ENCODE results near the gene PTPN1. TPM values are rescaled to one million over a fixed set of nuclear protein-coding genes. Genes with fewer than 3 reads are reported as not detected.

The PTPN1 gene
- total RNA-seq, 3 donors from 2014 or later (not counting 1 experiment from before 2014, with no cell fraction given) = 52.9 to 64.5 (median 58.3) TPM

DNA sequence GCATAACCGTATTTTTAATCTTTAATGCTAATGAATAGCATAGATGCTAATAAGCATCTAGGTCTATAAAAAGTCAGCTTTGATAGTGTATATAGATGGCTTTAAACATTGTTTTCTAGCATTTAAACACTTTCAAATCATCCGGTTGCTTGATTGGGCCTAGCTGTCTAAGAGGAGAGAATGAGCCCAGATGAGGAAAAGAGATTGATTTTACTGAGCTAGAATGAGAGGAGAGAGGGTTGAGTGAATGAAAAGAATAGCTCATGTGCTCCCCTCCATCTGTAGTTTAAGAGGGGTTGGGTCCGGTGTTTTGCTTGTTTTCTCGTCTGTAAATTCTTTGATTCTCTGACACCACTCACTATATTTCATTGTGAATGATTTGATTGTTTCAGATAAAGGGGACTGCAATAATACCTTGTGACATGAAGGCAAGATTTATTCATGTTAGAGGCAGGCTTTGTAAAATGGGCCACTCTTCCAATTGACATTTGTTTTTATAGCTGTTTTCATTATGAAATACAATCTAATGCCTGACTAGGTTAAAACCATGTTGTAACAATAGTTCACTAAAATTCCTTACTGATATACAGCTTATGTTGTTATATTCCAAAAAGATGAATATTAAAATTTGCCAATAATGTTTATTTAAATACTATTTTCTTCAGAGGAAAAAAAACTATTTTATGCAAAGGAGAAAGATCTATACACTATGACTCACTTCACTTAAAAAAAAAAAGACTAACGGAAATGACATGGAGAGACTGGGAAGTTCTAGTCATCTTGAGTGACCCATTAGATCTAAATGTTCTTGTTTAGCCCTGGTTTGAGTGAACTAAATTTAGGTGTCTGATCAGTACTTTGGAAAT is 3.2 kb downstream of the PTPN1 start:
- Histone ChIP-seq H3K36me3 (ENCODE audit: control insufficient read depth, insufficient read depth, low read length) (no peaks in the 10 kb centered on the region), H3K9me3 (ENCODE audit: control insufficient read depth, insufficient read depth, low read length) (no peaks in the 10 kb centered on the region), H3K27ac (ENCODE audit: low read length) (peak overlapping the region; percentile 33), H3K4me1 (ENCODE audit: control insufficient read depth, insufficient read depth, low read length) (peaks cover 34% of the 10 kb centered on the region), H3K27me3 (ENCODE audit: control insufficient read depth, insufficient read depth, low read length) (no peaks in the 10 kb centered on the region), H3K4me3 (ENCODE audit: low read length) (peak overlapping the region; percentile 3)
- peak overlapping the region; percentile 93 for H3K4me3 Mint-ChIP-seq
- H3K4me1 Mint-ChIP-seq = peaks cover 74 to 79% of the 10 kb centered on the region in 2 donors
- peak overlapping the region; percentile 95 to 98 for H3K27ac Mint-ChIP-seq
- intact Hi-C loops (cut with micrococcal nuclease) = loop anchor here (5.0 kb wide), 1 partner anchor 59 kb away; no protein-coding TSS in a partner anchor
- no peaks in the 10 kb centered on the region for H3K36me3 Mint-ChIP-seq
- no peak for TF ChIP-seq CTCF (IDR thresholded peaks at IDR 0.05)
- no peaks in the 10 kb centered on the region for H3K27me3 Mint-ChIP-seq (ENCODE audit: low read depth in 2 of 2)
- H3K9me3 Mint-ChIP-seq = no peaks in the 10 kb centered on the region
- no peak for ATAC-seq
- 74% methylated on average over 4 of the region's 5 CpGs for WGBS (ENCODE audit: insufficient coverage)
- DNase-seq = peak in 1 of 2 donors; percentile 50

DNA sequence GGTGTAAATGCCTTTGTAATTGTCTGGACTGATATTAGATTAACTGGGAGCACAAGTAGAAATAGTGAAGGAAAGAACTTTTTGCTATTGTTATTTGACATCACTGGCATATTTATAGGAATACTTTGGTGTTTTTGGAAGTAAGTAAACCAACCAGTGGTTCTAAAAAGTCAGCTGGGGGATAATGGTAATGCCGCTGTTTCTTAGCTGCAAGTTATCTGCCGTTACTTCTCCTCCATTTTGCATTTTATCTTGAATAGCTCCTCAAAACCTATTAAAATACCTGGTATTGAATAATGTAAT is 3.8 kb downstream of the PTPN1 start:
- Histone ChIP-seq H3K36me3 (ENCODE audit: control insufficient read depth, insufficient read depth, low read length) (no peaks in the 10 kb centered on the region), H3K27me3 (ENCODE audit: control insufficient read depth, insufficient read depth, low read length) (no peaks in the 10 kb centered on the region), H3K27ac (ENCODE audit: low read length) (peak overlapping the region; percentile 5), H3K4me1 (ENCODE audit: control insufficient read depth, insufficient read depth, low read length) (peaks cover 38% of the 10 kb centered on the region), H3K4me3 (ENCODE audit: low read length) (no peak overlapping the region), H3K9me3 (ENCODE audit: control insufficient read depth, insufficient read depth, low read length) (no peaks in the 10 kb centered on the region)
- H3K27me3 Mint-ChIP-seq (ENCODE audit: low read depth in 2 of 2) = no peaks in the 10 kb centered on the region
- H3K4me1 Mint-ChIP-seq = peaks cover 80 to 85% of the 10 kb centered on the region in 2 donors
- H3K4me3 Mint-ChIP-seq = no peak overlapping the region
- WGBS (ENCODE audit: insufficient coverage) = no CpG with 5 or more reads among the region's 2 CpGs
- intact Hi-C loops (cut with micrococcal nuclease) = loop anchor here (5.0 kb wide), 1 partner anchor 58 kb away; no protein-coding TSS in a partner anchor
- ATAC-seq = no peak
- no peaks in the 10 kb centered on the region for H3K9me3 Mint-ChIP-seq
- peak overlapping the region; percentile 95 to 98 for H3K27ac Mint-ChIP-seq
- DNase-seq = no peak
- H3K36me3 Mint-ChIP-seq = no peaks in the 10 kb centered on the region
- no peak for TF ChIP-seq CTCF (IDR thresholded peaks at IDR 0.05)

- 67% methylated on average over 3 of the region's 3 CpGs for WGBS (ENCODE audit: insufficient coverage)
- no peaks in the 10 kb centered on the region for H3K27me3 ChIP-seq (ENCODE audit: control insufficient read depth, insufficient read depth, low read length)
- peaks cover 87 to 89% of the 10 kb centered on the region in 2 donors for H3K4me1 Mint-ChIP-seq
- no peaks in the 10 kb centered on the region for H3K27me3 Mint-ChIP-seq (ENCODE audit: low read depth in 2 of 2)
- ATAC-seq = no peak
- peaks cover 38% of the 10 kb centered on the region for H3K4me1 ChIP-seq (ENCODE audit: control insufficient read depth, insufficient read depth, low read length)
- no peaks in the 10 kb centered on the region for H3K9me3 ChIP-seq (ENCODE audit: control insufficient read depth, insufficient read depth, low read length)
- no peak for TF ChIP-seq CTCF (IDR thresholded peaks at IDR 0.05)
- peak overlapping the region; percentile 5 for H3K27ac ChIP-seq (ENCODE audit: low read length)
- DNase-seq = no peak
- no peak overlapping the region for H3K4me3 Mint-ChIP-seq
- H3K9me3 Mint-ChIP-seq = no peaks in the 10 kb centered on the region
- H3K4me3 ChIP-seq (ENCODE audit: low read length) = no peak overlapping the region
- H3K36me3 Mint-ChIP-seq = no peaks in the 10 kb centered on the region
- intact Hi-C loops (cut with micrococcal nuclease) = loop anchor here (5.0 kb wide), 2 partner anchors 38 to 58 kb away; no protein-coding TSS in a partner anchor
- no peaks in the 10 kb centered on the region for H3K36me3 ChIP-seq (ENCODE audit: control insufficient read depth, insufficient read depth, low read length)
- peak overlapping the region; percentile 95 to 98 for H3K27ac Mint-ChIP-seq
Observed at GRCh38 chr20:50514750-50515149, 4.6 kb downstream of the PTPN1 start.

Data from natural killer cell (primary cell).